ENCODE data around the gene SPATC1L.
"Not testable (repeated sequence)": the region's sequence is repeated elsewhere in the genome, so short reads cannot be mapped to it uniquely, and the experiment has no call there.

Gene SPATC1L

GRCh38 chr21:46150491-46151121 is 33.7 kb downstream of the SPATC1L start:
- DNase-seq (ENCODE audit: low spot score) = no peak

- DNase-seq (ENCODE audit: low spot score) = no peak
These were observed 34.2 kb downstream of the SPATC1L start for GRCh38 chr21:46150073-46150472.

GRCh38 chr21:46149205-46149901 is 34.9 kb downstream of the SPATC1L start:
- DNase-seq (ENCODE audit: low spot score) = no peak

GRCh38 chr21:46148106-46148505 is 36.2 kb downstream of the SPATC1L start:
- DNase-seq (ENCODE audit: low spot score) = no peak

- not testable (repeated sequence) for DNase-seq (ENCODE audit: low spot score)
These were observed 36.8 kb downstream of the SPATC1L start for GRCh38 chr21:46147429-46147828.

- DNase-seq (ENCODE audit: low spot score) = no peak
These were observed 37.4 kb downstream of the SPATC1L start for GRCh38 chr21:46146856-46147255.

GRCh38 chr21:46145840-46146691 is 38.2 kb downstream of the SPATC1L start:
- no peak for DNase-seq (ENCODE audit: low spot score)

- DNase-seq (ENCODE audit: low spot score) = no peak
These were observed 39.0 kb downstream of the SPATC1L start for GRCh38 chr21:46145159-46145839.

- no peak for DNase-seq (ENCODE audit: low spot score)
These were observed 39.7 kb downstream of the SPATC1L start for GRCh38 chr21:46144464-46145070.

- no peak for DNase-seq (ENCODE audit: low spot score)
These were observed 41.4 kb downstream of the SPATC1L start for GRCh38 chr21:46142582-46143473.

- DNase-seq (ENCODE audit: low spot score) = no peak
These were observed 42.3 kb downstream of the SPATC1L start for GRCh38 chr21:46141767-46142581.

- DNase-seq (ENCODE audit: low spot score) = not testable (repeated sequence)
These were observed 43.8 kb downstream of the SPATC1L start for GRCh38 chr21:46140352-46141003.

GRCh38 chr21:46139686-46140085 is 44.6 kb downstream of the SPATC1L start:
- no peak for DNase-seq (ENCODE audit: low spot score)

- no peak for DNase-seq (ENCODE audit: low spot score)
These were observed 45.8 kb downstream of the SPATC1L start for GRCh38 chr21:46138383-46138970.

- DNase-seq (ENCODE audit: low spot score) = no peak
These were observed 46.4 kb downstream of the SPATC1L start for GRCh38 chr21:46137908-46138307.

GRCh38 chr21:46136739-46137349 is 47.4 kb downstream of the SPATC1L start:
- no peak for DNase-seq (ENCODE audit: low spot score)

GRCh38 chr21:46135782-46136395 is 48.4 kb downstream of the SPATC1L start:
- DNase-seq (ENCODE audit: low spot score) = no peak
